Cardiac fibroblast (primary cell): ENCODE results near the gene ZNF615.
"Not testable (repeated sequence)": the region's sequence is repeated elsewhere in the genome, so short reads cannot be mapped to it uniquely, and the experiment has no call there.

Experiments
- DNase-seq, 2 donors: peaks; one replicate each; pipeline versions ENCODE4 v3.0.0 to v3.0.0-alpha.2; 2010; ENCODE audit warnings: low read depth in 2 of 2
- H3K4me3 ChIP-seq, 2 donors: replicated peaks in 1 of 2; 1 replicate in 1 of 2; 2 replicates in 1 of 2; pipeline ENCODE4 v1.5.1; 2011; ENCODE audit warnings: low read depth in 2 of 2, low read length in 2 of 2, mild to moderate bottlenecking in 2 of 2, moderate library complexity in 1 of 2
- CTCF ChIP-seq: IDR thresholded peaks from one replicate; pipeline ENCODE4 v1.5.1; 2011; ENCODE audit warnings: low read depth, mild to moderate bottlenecking, low read length, inconsistent platforms

The ZNF615 gene

GRCh38 chr19:51959791-51960190 is 48.2 kb downstream of the ZNF615 start:
- DNase-seq = no peak
- no peak overlapping the region for H3K4me3 ChIP-seq
- TF ChIP-seq CTCF = no peak

- H3K4me3 ChIP-seq, DNase-seq: not testable (repeated sequence)
Measured at GRCh38 chr19:51957846-51958245, 50.2 kb downstream of the ZNF615 start.

DNA sequence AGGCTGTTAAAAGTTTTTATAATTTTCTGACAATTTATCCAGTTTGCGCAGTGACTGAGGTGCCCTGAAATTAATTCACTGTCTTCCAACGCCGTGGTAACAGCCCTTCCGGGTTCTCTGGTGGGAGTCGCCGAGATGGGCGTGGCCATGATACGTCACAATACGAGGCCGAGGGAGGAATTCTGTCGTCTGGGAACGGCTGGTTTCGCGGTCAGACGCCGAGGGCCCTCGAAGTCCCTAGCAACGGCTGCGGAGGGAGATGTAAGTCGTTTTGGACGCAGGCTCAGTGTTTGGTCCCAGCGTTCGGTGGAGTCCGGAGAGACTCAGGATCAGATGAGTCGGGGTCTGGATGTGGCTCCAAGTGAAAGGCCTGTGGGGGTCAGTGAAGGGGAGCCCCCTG is 59.0 kb downstream of the ZNF615 start:
- peak overlapping the region in 1 of 2 donors; percentile 36 for H3K4me3 ChIP-seq
- TF ChIP-seq CTCF = no peak
- DNase-seq = peak; percentile 6 to 38

- H3K4me3 ChIP-seq = no peak overlapping the region
- no peak for TF ChIP-seq CTCF
- no peak for DNase-seq
Measured at GRCh38 chr19:51946602-51947001, 61.4 kb downstream of the ZNF615 start.

DNA sequence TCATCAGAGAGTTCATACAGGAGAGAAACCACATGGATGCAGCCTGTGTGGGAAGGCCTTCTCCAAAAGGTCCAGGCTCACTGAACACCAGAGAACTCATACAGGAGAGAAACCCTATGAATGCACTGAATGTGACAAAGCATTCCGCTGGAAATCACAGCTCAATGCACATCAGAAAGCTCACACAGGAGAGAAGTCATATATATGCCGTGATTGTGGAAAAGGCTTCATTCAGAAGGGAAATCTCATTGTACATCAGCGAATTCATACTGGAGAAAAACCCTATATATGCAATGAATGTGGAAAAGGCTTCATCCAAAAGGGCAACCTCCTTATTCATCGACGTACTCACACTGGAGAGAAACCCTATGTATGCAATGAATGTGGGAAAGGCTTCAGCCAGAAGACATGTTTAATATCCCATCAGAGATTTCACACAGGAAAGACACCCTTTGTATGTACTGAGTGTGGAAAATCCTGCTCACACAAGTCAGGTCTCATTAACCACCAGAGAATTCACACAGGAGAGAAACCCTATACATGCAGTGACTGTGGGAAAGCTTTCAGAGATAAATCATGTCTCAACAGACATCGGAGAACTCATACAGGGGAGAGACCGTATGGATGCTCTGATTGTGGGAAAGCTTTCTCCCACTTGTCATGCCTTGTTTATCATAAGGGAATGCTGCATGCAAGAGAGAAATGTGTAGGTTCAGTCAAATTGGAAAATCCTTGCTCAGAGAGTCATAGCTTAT is 63.0 kb downstream of the ZNF615 start:
- H3K4me3 ChIP-seq = no peak overlapping the region
- peak in 1 of 2 donors; percentile 6 for DNase-seq
- no peak for TF ChIP-seq CTCF
